H1 (cell line): ENCODE results near the gene MGAT2. TPM values are rescaled to one million over a fixed set of nuclear protein-coding genes. Genes with fewer than 3 reads are reported as not detected.

Experiments used
- CTCF ChIA-PET: fragments of 300-600 bp; sonication (Branson Sonifier 250); formaldehyde crosslinking; loops from one replicate; lab custom pipeline; 2021; ENCODE audit not compliant: partially characterized antibody; lab: Charles Lee
- POLR2A ChIA-PET: fragments of 300-600 bp; sonication (Branson Sonifier 250); formaldehyde crosslinking; loops from one replicate; lab custom pipeline; 2021; ENCODE audit warnings: inconsistent platforms; ENCODE audit not compliant: partially characterized antibody; lab: Charles Lee
- DNase-seq, 2 experiments: peaks; one replicate each; pipeline versions ENCODE4 v3.0.0 to v3.0.0-alpha.2; 2010 to 2022; ENCODE audit warnings: low spot score in 2 of 2, low read depth in 1 of 2, mixed read lengths in 1 of 2
- FAIRE-seq: peaks from 2 replicates; lab custom pipeline; 2011; peaks lifted over from hg19 to GRCh38; lab: Jason Lieb, UNC
- H2AFZ ChIP-seq: 2 replicates; pipeline ENCODE4 v1.8.1; 2012; ENCODE audit warnings: low read length, inconsistent platforms
- H2AK5ac ChIP-seq: 2 replicates; pipeline ENCODE4 v1.6.1; 2013; ENCODE audit warnings: low read depth, low read length
- H2BK120ac ChIP-seq: replicated peaks from 2 replicates; pipeline ENCODE3; 2013; ENCODE audit warnings: low read depth, low read length, inconsistent platforms
- H2BK12ac ChIP-seq: 2 replicates; pipeline ENCODE4 v1.6.1; 2013; ENCODE audit warnings: low read depth, low read length
- H2BK15ac ChIP-seq: 2 replicates; pipeline ENCODE4 v1.6.1; 2013; ENCODE audit warnings: low read length
- H2BK20ac ChIP-seq: 2 replicates; pipeline ENCODE4 v1.6.1; 2013; ENCODE audit warnings: low read length
- H2BK5ac ChIP-seq: 2 replicates; pipeline ENCODE4 v1.6.1; 2013; ENCODE audit warnings: low read depth, low read length
- H3K14ac ChIP-seq: 2 replicates; pipeline ENCODE4 v1.6.1; 2013; ENCODE audit warnings: inconsistent platforms; ENCODE audit not compliant: insufficient read length
- H3K18ac ChIP-seq: 2 replicates; pipeline ENCODE4 v1.6.1; 2013; ENCODE audit warnings: low read length; ENCODE audit errors: extremely low read depth
- H3K23ac ChIP-seq: 2 replicates; pipeline ENCODE4 v1.6.1; 2013; ENCODE audit warnings: inconsistent platforms; ENCODE audit not compliant: insufficient read length
- H3K23me2 ChIP-seq: 2 replicates; pipeline ENCODE4 v1.6.1; 2013; ENCODE audit warnings: low read depth, low read length
- H3K27ac ChIP-seq: 2 replicates; pipeline ENCODE4 v1.6.1; 2011; ENCODE audit warnings: low read depth, low read length, inconsistent platforms
- H3K27me3 ChIP-seq, 4 experiments: replicated peaks in 1 of 4; 1 replicate in 1 of 4; 2 replicates in 3 of 4; pipeline versions ENCODE4 v1.6.1 to v1.8.1; 2011 to 2013; ENCODE audit warnings: low read length in 3 of 4, mild to moderate bottlenecking in 3 of 4, inconsistent platforms in 2 of 4, mixed read lengths in 2 of 4, moderate library complexity in 1 of 4; ENCODE audit not compliant: control insufficient read depth in 3 of 4, insufficient read depth in 3 of 4; ENCODE audit errors: extremely low read depth in 1 of 4
- H3K36me3 ChIP-seq, 4 experiments: 2 replicates each; pipeline versions ENCODE4 v1.6.1 to v1.8.1; 2011 to 2013; ENCODE audit warnings: mild to moderate bottlenecking in 4 of 4, low read length in 3 of 4, moderate library complexity in 2 of 4, control low read depth in 1 of 4, inconsistent platforms in 1 of 4; ENCODE audit not compliant: insufficient read depth in 4 of 4, control insufficient read depth in 2 of 4
- H3K4ac ChIP-seq: replicated peaks from 2 replicates; pipeline ENCODE3; 2013; ENCODE audit warnings: low read length, low read depth, mixed read lengths, inconsistent platforms; ENCODE audit not compliant: insufficient read length
- H3K4me1 ChIP-seq, 4 experiments: replicated peaks in 1 of 4; 1 replicate in 1 of 4; 2 replicates in 3 of 4; pipeline versions ENCODE4 v1.6.1 to v1.8.1; 2011 to 2013; ENCODE audit warnings: low read length in 3 of 4, inconsistent platforms in 2 of 4, mixed read lengths in 1 of 4; ENCODE audit not compliant: insufficient read depth in 4 of 4, control insufficient read depth in 3 of 4
- H3K4me2 ChIP-seq, 2 experiments: 2 replicates each; pipeline versions ENCODE4 v1.6.1 to v1.8.1; 2011 to 2013; ENCODE audit warnings: low read depth in 2 of 2, low read length in 2 of 2, control low read depth in 1 of 2, inconsistent platforms in 1 of 2, mild to moderate bottlenecking in 1 of 2; ENCODE audit not compliant: insufficient read depth in 1 of 2
- H3K4me3 ChIP-seq, 4 experiments: fragments of 200-600, 300-600 bp in 1 of 4; sonication (generic), shearing (Covaris generic), sonication (Bioruptor Twin) in 1 of 4; 2 replicates each; pipeline versions ENCODE4 v1.5.1 to v1.8.1; 2011 to 2016; ENCODE audit warnings: low read length in 4 of 4, low read depth in 3 of 4, control low read depth in 2 of 4, inconsistent platforms in 2 of 4, mild to moderate bottlenecking in 2 of 4, mixed read lengths in 1 of 4, moderate library complexity in 1 of 4; ENCODE audit not compliant: insufficient read depth in 2 of 4; ENCODE audit errors: extremely low read depth in 1 of 4
- H3K56ac ChIP-seq: replicated peaks from 2 replicates; pipeline ENCODE3; 2013; ENCODE audit warnings: low read depth, mild to moderate bottlenecking, mixed read lengths, low read length, inconsistent platforms; ENCODE audit not compliant: insufficient read length
- H3K79me1 ChIP-seq: 2 replicates; pipeline ENCODE4 v1.6.1; 2013; ENCODE audit warnings: low read depth, low read length, control low read depth
- H3K79me2 ChIP-seq, 2 experiments: 2 replicates each; pipeline versions ENCODE4 v1.6.1 to v1.8.1; 2012 to 2013; ENCODE audit warnings: low read length in 2 of 2, mild to moderate bottlenecking in 2 of 2, inconsistent platforms in 1 of 2; ENCODE audit not compliant: insufficient read depth in 2 of 2, control insufficient read depth in 1 of 2
- H3K9ac ChIP-seq, 4 experiments: replicated peaks in 1 of 4; 1 replicate in 1 of 4; 2 replicates in 3 of 4; pipeline versions ENCODE4 v1.6.1 to v1.8.1; 2011 to 2013; ENCODE audit warnings: low read depth in 3 of 4, low read length in 3 of 4, control low read depth in 2 of 4, mild to moderate bottlenecking in 2 of 4, moderate library complexity in 2 of 4, inconsistent platforms in 1 of 4; ENCODE audit errors: extremely low read depth in 1 of 4
- H3K9me3 ChIP-seq, 2 experiments: 2 replicates each; pipeline versions ENCODE4 v1.6.1 to v1.8.1; 2012 to 2013; ENCODE audit warnings: mild to moderate bottlenecking in 2 of 2, moderate library complexity in 2 of 2, control low read depth in 1 of 2, inconsistent platforms in 1 of 2, low read depth in 1 of 2, low read length in 1 of 2, mixed read lengths in 1 of 2; ENCODE audit not compliant: insufficient read depth in 2 of 2
- H4K20me1 ChIP-seq, 2 experiments: replicated peaks in 1 of 2; 2 replicates each; pipeline versions ENCODE3 to v1.8.1; 2011 to 2013; ENCODE audit warnings: inconsistent platforms in 2 of 2, low read length in 2 of 2, mild to moderate bottlenecking in 1 of 2; ENCODE audit not compliant: insufficient read depth in 2 of 2, control insufficient read depth in 1 of 2
- H4K5ac ChIP-seq: 2 replicates; pipeline ENCODE4 v1.6.1; 2013; ENCODE audit warnings: low read length, low read depth, mixed read lengths, inconsistent platforms; ENCODE audit not compliant: insufficient read length
- H4K8ac ChIP-seq: 2 replicates; pipeline ENCODE4 v1.8.0; 2013; ENCODE audit warnings: mild to moderate bottlenecking, moderate library complexity, low read length, inconsistent platforms; ENCODE audit not compliant: insufficient read depth; ENCODE audit errors: extremely low read depth
- H4K91ac ChIP-seq: replicated peaks from 2 replicates; pipeline ENCODE3; 2013; ENCODE audit warnings: low read length, mixed read lengths, inconsistent platforms; ENCODE audit not compliant: insufficient read length
- EZH2 ChIP-seq: fragments of 200-600 bp; sonication (generic); IDR thresholded peaks from 2 replicates; pipeline ENCODE4 v1.7.1; 2012; ENCODE audit warnings: low read depth, mild to moderate bottlenecking, moderate library complexity, low read length, inconsistent platforms; ENCODE audit not compliant: severe bottlenecking
- FOSL1 ChIP-seq: IDR thresholded peaks from 2 replicates; pipeline ENCODE4 v1.6.1; 2011; ENCODE audit warnings: mild to moderate bottlenecking, low read depth, low read length, moderate library complexity; ENCODE audit not compliant: insufficient read depth
- GABPA ChIP-seq: IDR thresholded peaks from 2 replicates; pipeline ENCODE4 v1.6.1; 2011; ENCODE audit warnings: mild to moderate bottlenecking, low read length, moderate library complexity, borderline replicate concordance; ENCODE audit not compliant: insufficient read depth
- JUND ChIP-seq: IDR thresholded peaks from 2 replicates; pipeline ENCODE4 v1.6.1; 2011; ENCODE audit warnings: mild to moderate bottlenecking, improper control_type of control experiment, low read length
- MAFK ChIP-seq: IDR thresholded peaks from 2 replicates; pipeline ENCODE4 v1.6.1; 2012; ENCODE audit warnings: low read depth, mild to moderate bottlenecking, improper control_type of control experiment, low read length
- RBBP5 ChIP-seq: IDR thresholded peaks from 2 replicates; pipeline ENCODE4 v1.7.1; 2012; ENCODE audit warnings: low read depth, mild to moderate bottlenecking, inconsistent platforms, low read length, moderate library complexity, borderline replicate concordance
- SP2 ChIP-seq: IDR thresholded peaks from 2 replicates; pipeline ENCODE4 v1.6.1; 2012; ENCODE audit warnings: mild to moderate bottlenecking, low read length, inconsistent platforms
- SRF ChIP-seq: IDR thresholded peaks from 2 replicates; pipeline ENCODE4 v1.6.1; 2011; ENCODE audit warnings: mild to moderate bottlenecking, low read depth, low read length, moderate library complexity
- WGBS, 2 experiments: shearing (Covaris generic) in 1 of 2; methylation state at CpG; one replicate each; pipeline versions ENCODE4 v1.1.6 to v1.1.7; 2013 to 2015; ENCODE audit warnings: low lambda C conversion rate in 2 of 2, mixed read lengths in 2 of 2, inconsistent platforms in 1 of 2, low coverage in 1 of 2, missing lambda C conversion rate in 1 of 2; ENCODE audit not compliant: insufficient replicate concordance in 2 of 2, insufficient coverage in 1 of 2, insufficient read length in 1 of 2; ENCODE audit errors: extremely low coverage in 1 of 2, missing lambda C conversion rate in 1 of 2; 5-methylcytosine and 5-hydroxymethylcytosine counted together
- polyA plus RNA-seq, 7 experiments: library from polyadenylated mRNA; depleted of rRNA in 3 of 7; stranded (reverse) in 5 of 7; unstranded in 2 of 7; fragments of >200 nt in 5 of 7; fragments of 200-250 nt in 2 of 7; gene quantifications; 1 replicate in 5 of 7; 2 replicates in 1 of 7; 4 replicates in 1 of 7; pipeline versions ENCODE4 v1.2.1 to v1.2.3, GENCODE V29; 2011 to 2013; ENCODE audit warnings: missing spikeins in 2 of 7, mixed read lengths in 2 of 7
- total RNA-seq: library from RNA; stranded (reverse); fragmentation: NEBNext Ultra II Directional; extraction: Animal tissue kit (Norgen Biotek cat#: 25700); gene quantifications from 2 replicates; pipeline ENCODE4 v1.2.1, GENCODE V29; 2021
- TF ChIP-seq, protein P1 (sequence below): IDR thresholded peaks from 2 replicates; pipeline ENCODE4 v1.6.1; 2011; ENCODE audit warnings: low read depth, mild to moderate bottlenecking, low read length; ENCODE audit not compliant: insufficient read depth

Gene MGAT2
- total and polyA plus RNA-seq, 2 of the 8 experiments (the other 6 are each of a cell fraction or from before 2014, with no cell fraction given), result 10.6 to 23.7 TPM

- Histone ChIP-seq H2BK5ac (no peak overlapping the region), H3K18ac (no peak overlapping the region), H2AK5ac (no peak overlapping the region), H3K9ac (no peak overlapping the region), H2BK20ac (no peak overlapping the region), H3K4me1 (no peaks in the 10 kb centered on the region), H3K27me3 (no peaks in the 10 kb centered on the region), H4K8ac (no peak overlapping the region), H3K4ac (no peak overlapping the region), H2AFZ (no peak overlapping the region), H3K56ac (no peak overlapping the region), H2BK12ac (no peak overlapping the region), H4K91ac (no peak overlapping the region), H4K5ac (no peak overlapping the region), H3K23me2 (no peaks in the 10 kb centered on the region), H3K79me2 (no peaks in the 10 kb centered on the region), H3K79me1 (no peaks in the 10 kb centered on the region), H3K4me3 (no peak overlapping the region), H2BK15ac (no peak overlapping the region), H3K4me2 (no peak overlapping the region), H3K9me3 (no peaks in the 10 kb centered on the region), H3K14ac (no peak overlapping the region), H3K23ac (no peak overlapping the region), H3K27ac (no peak overlapping the region), H4K20me1 (no peaks in the 10 kb centered on the region), H2BK120ac (no peak overlapping the region), H3K36me3 (peaks cover 0 to 12% (median 5%) of the 10 kb centered on the region in 4 experiments; a peak in 4 of 8 replicates)
- POLR2A ChIA-PET, result interaction anchor here (1.7 kb wide), 1 partner anchor 26 kb away, joined by 5 read pairs; no protein-coding TSS in a partner anchor
- DNase-seq, result no peak
- CTCF ChIA-PET, result no interaction called here
- no peak for FAIRE-seq
- 87% methylated on average over 2 of the region's 2 CpGs; no CpG with 5 or more reads in 1 of the 2 experiments for WGBS, 2 experiments
- TF ChIP-seq, protein P1, sequence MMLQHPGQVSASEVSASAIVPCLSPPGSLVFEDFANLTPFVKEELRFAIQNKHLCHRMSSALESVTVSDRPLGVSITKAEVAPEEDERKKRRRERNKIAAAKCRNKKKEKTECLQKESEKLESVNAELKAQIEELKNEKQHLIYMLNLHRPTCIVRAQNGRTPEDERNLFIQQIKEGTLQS, result no peak
- TF ChIP-seq FOSL1, result no peak
- no peak for TF ChIP-seq RBBP5
- no peak for TF ChIP-seq MAFK
- no peak for TF ChIP-seq SP2
- no peak for TF ChIP-seq EZH2
- TF ChIP-seq GABPA, result no peak
- TF ChIP-seq SRF, result no peak
- no peak for TF ChIP-seq JUND
These were observed 39.2 kb downstream of the MGAT2 start for GRCh38 chr14:49659526-49660455.
